ENCODE results near the gene MZT2A.
"Not testable (repeated sequence)": the region's sequence is repeated elsewhere in the genome, so short reads cannot be mapped to it uniquely, and the experiment has no call there.

MZT2A gene

GRCh38 chr2:131519871-131520470 is 27.8 kb upstream of the MZT2A start:
- DNase-seq = not testable (repeated sequence)

DNA sequence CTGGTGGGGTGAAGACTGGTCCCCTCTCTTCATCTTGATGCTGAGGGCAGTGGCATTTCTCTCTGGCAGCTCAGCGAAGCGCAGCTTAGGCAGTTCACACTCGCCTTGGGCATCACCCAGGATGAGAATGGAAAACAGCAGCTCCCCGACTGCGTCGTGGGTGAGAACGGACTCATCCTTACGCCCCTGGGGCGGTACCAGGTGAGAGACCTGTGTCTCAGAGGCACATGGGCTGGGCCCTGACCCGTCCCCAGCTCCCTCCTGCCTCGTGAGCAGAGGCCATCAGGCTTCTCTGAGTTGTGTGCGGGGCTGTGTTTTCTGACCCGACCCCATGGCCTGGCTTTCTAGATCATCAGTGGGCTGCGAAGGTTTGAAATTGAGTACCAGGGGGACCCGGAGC is 27.3 kb upstream of the MZT2A start:
- DNase-seq = no peak

DNA sequence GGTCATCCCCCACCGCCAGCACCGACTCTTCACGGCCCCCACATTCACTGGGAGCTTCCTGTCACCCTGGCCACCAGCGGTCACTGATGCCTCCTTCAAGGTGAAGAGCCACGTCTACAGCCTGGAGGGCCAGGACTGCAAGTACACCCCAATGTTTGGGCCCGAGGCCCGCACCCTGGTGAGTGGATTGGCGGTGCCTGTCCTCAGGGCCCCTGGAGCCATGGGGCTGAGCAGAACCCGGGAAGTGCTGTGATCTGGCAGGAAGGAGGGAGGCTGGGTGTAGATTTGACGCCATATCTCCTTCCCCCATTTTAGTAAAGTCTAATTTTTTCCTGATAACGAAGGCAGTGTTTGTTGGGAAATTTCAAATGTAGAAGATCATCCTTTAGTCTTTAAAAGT is 26.3 kb upstream of the MZT2A start:
- DNase-seq = not testable (repeated sequence)

- DNase-seq = not testable (repeated sequence)
Measured at GRCh38 chr2:131517856-131518255, 25.7 kb upstream of the MZT2A start.

GRCh38 chr2:131517106-131517831 is 25.1 kb upstream of the MZT2A start:
- DNase-seq = no peak

DNA sequence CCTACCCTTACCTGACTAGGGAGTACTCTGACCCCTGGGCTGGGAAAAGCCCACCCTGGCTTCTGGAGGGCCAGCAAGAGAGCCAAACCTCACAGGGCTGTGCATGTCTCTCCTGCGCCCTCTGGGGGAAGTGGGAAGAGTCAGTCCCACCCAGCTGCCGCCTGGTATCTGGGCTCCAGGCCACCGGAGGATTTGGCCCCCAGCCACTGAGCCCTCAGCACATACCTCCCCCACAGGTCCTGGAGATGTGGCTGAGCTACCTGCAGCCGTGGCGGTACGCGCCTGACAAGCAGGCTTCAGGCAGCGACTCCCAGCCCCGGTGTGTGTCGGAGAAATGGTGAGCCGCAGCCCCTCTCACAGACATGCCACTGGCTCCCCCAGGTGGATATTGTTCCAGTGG is 24.4 kb upstream of the MZT2A start:
- not testable (repeated sequence) for DNase-seq

GRCh38 chr2:131516011-131516410 is 23.8 kb upstream of the MZT2A start:
- DNase-seq = no peak

DNA sequence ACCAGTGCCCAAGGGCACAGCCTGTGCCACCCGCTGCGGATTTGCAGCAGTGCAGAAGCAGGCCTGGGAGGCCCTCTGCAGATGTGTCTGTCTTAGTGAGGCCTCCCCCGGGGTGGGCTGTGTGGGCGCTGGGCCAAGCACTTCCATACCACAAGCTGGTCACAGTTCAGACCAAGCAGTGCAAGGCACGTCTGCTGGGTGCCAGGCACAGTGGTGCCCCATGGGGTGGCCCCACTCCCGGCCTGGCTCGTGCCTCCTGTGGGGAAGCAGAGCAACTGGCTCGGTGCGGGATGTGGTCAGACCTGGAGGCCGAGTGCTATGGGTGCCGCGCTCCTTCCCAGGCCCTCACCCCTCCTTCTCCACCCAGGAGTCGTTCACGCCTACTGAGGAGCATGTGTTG is 23.0 kb upstream of the MZT2A start:
- not testable (repeated sequence) for DNase-seq

DNA sequence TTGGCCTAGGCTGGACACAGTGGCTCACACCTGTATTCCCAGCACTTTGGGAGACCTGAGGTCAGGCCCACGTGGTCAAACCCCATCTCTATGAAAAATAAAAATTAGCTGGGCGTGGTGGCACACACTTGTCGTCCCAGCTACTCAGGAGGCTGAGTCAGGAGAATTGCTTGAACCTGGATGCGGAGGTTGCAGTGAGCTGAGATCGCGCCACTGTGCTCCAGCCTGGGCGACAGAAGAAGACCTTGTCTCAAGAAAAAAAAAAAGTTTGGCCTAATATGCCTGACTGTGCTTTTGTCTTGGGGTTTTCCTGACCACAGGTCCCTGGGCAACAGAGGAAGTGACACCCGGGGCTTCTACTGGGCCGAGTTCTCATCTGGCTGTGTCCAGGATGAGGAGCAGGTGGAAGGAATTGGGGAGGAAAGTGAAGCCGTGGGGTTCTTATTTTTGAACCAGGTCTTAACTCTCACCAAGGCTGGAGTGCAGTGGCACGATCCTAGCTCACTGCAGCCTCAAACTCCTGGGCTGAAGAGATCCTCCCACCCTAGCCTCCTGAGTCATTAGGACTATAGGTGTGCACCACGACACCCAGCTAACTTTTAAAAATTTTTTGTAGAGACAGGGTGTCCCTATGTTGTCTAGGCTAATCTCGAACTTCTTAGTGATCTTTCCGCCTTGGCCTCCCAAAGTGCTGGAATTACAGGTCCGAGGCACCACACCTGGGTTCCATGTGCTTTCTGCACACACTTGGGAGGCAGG is 22.4 kb upstream of the MZT2A start:
- not testable (repeated sequence) for DNase-seq

GRCh38 chr2:131511969-131512870 is 20.0 kb upstream of the MZT2A start:
- not testable (repeated sequence) for DNase-seq

DNA sequence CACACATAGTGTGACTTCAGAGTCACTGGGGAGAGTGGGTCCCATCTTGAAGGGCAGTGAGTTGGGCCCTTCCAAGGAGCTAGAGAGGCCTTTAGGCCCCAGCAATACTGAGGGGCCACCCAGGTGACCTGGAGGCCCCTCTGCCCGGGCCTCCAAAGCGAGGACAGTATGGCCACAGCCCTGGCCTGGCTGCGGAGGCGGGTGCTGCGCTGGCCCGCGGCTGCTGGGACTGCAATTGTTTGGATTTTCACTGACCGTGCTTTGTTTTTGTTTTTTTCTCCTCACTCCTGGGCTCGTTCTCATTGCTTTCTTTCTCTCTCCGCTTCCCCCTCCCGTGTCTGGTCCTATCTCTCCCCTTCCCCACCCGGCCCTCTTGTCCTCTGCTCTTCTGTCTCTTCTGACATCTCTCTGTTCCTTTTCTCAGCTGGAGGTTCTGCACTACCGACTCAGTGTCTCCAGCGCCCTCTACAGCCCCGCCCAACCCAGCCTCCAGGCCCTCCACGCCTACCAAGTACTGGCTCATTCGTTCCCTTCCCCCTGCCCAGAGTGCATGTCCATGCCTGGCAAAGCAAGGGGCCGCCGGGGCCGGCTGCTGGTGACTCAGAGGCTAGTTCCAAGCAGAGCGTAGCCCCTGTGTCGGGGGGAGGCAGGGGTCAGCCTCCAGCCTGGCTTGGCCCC is 19.2 kb upstream of the MZT2A start:
- not testable (repeated sequence) for DNase-seq

DNA sequence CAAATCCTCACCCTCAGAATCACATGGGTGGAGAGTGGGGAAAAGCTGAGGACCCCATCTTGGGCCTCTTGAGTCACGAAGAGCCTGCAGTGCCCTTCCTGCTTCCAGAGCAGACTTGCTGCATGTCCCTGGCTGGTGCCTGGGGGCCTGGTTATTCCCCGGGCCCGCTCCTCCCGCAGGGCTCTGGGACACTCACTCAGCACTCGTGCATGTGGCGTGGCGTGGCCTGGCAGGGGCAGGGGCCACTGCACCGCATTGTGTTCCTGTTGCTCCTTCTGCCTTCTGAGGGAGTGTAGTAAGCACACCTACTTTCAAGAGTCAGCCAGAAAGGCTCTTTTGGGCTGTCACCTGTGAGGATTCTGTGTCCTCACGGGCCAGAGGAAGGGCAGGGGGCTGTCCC is 17.4 kb upstream of the MZT2A start:
- DNase-seq = no peak

DNA sequence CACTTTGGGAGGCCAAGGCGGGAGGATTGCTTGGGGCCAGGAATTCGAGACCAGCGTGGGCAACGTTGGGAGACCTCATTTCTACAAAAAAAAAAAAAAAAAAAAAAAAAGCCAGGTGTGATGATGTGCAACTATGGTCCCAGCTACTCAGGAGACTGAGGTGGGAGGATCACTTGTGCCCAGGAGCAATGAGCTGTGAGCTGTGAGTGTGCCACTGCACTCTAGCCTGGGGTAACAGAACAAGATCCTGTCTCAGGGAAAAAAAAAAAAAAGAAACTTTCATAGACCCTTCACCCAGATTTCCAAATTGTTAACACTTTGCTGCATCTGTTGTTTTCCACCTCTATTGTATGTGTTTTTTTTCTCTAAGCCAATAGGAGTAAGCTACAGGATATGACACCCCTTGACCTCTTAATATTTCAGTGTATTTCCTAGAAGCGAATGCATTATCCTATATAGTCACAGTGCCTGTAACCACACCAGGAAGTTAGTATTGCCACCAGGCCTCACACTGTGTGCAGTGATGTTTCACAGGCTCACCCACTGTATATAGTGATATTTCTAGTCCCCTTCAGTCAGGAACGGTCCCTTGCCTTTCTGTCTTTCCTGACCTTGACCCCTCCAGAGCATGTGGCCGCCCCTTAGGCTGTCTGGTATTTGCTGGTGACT is 12.0 kb upstream of the MZT2A start:
- DNase-seq = not testable (repeated sequence)

GRCh38 chr2:131503587-131503986 is 11.4 kb upstream of the MZT2A start:
- not testable (repeated sequence) for DNase-seq

DNA sequence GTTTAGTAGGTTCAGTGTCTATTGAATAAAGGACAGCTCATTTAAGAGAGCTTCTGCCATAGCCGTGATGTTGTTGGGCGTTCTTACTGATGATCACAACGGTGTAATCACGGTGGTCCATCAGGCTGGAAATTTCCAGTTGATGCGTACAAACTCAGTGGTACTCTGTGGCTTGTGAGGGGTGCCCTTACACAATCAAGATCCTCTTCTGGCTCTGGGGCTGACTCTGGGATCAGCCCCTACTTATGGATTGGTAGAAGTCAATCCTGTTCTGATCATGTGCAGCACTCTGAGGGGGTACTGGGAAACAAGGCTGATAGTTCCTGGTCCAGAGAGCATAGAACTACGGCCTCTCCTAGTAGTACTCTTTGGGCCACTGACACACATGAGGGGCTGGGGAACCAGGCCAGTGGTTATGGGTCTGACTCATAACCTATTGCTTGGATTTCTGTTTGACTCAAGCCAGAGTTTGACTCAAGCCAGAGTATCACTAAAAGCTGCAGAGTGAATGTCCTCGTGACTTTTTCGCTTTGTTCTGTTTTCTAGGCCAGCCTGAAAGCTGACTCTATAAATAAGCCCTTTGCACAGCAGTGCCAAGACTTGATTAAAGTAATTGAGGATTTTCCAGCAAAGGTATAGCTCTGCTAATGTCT is 6.2 kb upstream of the MZT2A start:
- not testable (repeated sequence) for DNase-seq

DNA sequence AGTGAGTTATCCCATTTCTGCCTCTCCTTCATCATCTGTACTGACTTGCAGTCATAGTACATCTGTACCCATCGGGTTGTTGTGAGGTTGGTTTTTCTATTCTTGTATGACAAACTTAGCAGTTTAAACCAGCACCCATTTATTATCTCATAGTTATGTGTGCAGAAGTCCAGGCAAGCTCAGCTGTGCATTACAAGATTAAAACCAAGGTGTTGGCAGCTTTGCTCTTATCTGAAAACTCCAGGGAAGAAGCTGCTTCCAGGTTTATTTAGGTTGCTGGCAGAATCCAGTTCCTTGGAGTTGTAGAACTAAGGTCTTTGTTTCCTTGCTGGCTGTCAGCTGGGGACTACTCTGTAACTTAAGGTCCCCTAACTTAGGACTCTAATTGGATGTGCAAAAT is 3.3 kb upstream of the MZT2A start:
- DNase-seq = not testable (repeated sequence)

DNA sequence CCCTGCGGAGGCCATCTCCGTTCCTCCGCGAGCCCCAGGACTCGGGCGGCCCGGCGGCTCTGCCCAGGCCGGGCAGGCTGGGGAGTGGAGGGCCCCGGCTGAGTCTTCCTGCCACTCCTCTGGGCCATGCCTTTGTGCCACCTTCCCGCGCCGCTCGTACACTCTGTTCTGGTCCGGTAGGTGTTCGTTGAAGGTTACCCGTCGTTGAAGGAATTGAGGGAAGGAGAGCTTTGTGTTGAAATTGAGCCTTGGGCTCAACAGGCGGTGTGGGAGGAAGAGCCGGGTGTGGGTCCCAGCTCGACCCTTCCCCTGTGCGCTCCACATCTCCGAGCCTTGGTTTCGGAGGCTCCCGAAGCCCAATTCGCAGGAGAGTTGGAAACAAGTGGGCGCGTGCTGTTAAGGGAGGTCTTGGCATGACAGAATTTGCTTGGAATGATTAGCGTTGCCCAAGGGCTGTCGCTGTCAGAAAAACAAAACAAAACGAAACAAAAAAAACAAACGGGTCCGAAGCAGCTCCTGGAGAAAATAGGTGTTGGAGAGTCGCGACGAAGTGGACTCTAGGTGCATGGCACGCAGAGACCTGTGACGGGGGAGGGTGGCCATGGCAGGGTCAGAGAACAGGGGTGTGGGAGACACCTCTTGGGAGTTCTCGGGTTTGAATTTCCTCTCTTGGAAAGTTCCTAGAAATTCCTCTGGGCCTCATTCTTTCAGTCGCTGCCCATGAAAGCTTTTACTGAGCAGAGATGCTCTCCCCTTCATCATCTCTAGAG is 1.2 kb upstream of the MZT2A start:
- DNase-seq = no peak

DNA sequence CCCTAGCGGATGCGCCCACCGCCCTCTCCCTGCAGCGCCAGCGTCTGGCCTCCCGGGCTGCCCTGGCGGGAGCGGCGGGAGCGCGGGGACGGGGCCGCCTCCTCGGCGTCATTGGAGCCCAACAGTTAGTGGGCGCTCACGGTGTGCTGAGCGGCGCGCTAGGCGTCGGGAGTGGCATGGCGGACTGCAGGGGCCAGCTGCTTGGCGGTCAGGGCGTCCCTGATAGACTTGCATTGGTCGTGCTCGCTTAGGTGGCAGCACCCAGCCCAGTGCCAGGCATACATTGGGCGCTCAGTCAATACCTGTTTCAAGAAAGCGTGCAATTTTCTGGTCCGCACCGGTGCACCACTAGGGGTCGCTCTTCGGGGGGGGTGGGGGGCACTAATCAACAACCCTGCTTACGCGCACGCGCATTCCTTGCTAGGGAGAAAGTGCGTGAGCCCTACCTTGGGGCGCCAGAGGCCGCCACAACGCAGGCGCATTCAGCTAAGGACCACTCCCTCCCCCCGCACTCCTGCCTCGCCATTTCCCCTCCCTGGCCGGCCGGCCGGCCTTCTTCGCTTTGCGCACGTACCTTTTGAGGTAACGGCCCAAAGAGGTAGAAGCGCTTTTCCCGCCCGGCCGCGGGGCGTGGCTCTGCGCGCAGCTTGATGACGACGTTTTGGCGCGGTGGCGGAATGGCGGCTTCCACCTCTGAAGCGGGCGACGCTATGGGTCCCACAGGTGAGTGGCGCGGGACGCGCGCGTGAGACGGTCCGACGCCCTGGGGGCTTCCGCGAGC is 411 bp upstream of the MZT2A start:
- peak; percentile 94 for DNase-seq

DNA sequence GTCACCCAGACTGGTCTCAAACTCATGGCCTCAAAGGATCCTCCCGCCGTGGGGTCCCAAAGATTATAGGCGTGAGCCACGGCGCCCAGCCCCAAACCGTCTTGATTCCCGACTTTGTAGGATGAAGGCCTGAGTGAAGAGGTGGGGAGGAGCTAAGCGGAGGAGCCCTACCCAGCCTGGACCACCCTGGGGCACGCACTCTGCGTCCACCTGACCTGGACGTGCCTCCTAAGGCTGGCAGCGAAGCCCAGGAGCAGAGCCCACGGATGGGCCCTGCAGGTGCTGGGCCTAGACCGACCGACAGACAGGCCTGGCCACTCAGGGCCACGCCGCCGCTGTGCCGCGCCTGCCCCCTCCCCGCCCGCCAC is 744 bp downstream of the MZT2A start:
- not testable (repeated sequence) for DNase-seq

Measured in NCI-H1048 (cell line).